Upper lobe of left lung (tissue), 6 donors: ENCODE measurements around the gene CTBP1. TPM values are rescaled to one million over a fixed set of nuclear protein-coding genes. Genes with fewer than 3 reads are reported as not detected.

Source experiments
- ATAC-seq, 2 donors: fragments of 200-7000 bp; cut with Tn5 transposase; one replicate each; pipeline ENCODE4 v1.9.1; 2022; ENCODE audit warnings: mild to moderate bottlenecking in 2 of 2, moderate library complexity in 2 of 2; ENCODE audit not compliant: low FRiP score in 2 of 2
- DNase-seq, 2 donors: peaks; one replicate each; pipeline ENCODE4 v3.0.0-alpha.2; 2019 to 2020
- H3K27ac ChIP-seq, 4 donors: fragments of 200-600 bp; sonication (generic); one replicate each; pipeline ENCODE4 v1.5.1; 2016 to 2019
- H3K27me3 ChIP-seq, 4 donors: fragments of 200-600 bp; sonication (generic); one replicate each; pipeline ENCODE4 v1.5.1; 2017 to 2019
- H3K36me3 ChIP-seq, 4 donors: fragments of 200-600 bp; sonication (generic); one replicate each; pipeline ENCODE4 v1.5.1; 2016 to 2019
- H3K4me1 ChIP-seq, 4 donors: fragments of 200-600 bp; sonication (generic); one replicate each; pipeline ENCODE4 v1.5.1; 2018 to 2019
- H3K4me3 ChIP-seq, 4 donors: fragments of 200-600 bp; sonication (generic); one replicate each; pipeline ENCODE4 v1.5.1; 2017 to 2019; ENCODE audit warnings: mild to moderate bottlenecking in 2 of 4, moderate library complexity in 1 of 4
- H3K9me3 ChIP-seq, 4 donors: fragments of 200-600 bp; sonication (generic); one replicate each; pipeline ENCODE4 v1.5.1; 2018 to 2019
- EP300 ChIP-seq, 4 donors: sonication (generic); formaldehyde crosslinking; IDR thresholded peaks; one replicate each; pipeline ENCODE4 v1.5.1; 2017; ENCODE audit warnings: antibody characterized with exemption in 4 of 4, control low read depth in 2 of 4
- POLR2A ChIP-seq, 4 donors: fragments of 450-650 bp; IDR thresholded peaks; one replicate each; pipeline ENCODE4 v1.5.1; 2016 to 2017; ENCODE audit warnings: antibody characterized with exemption in 4 of 4, mild to moderate bottlenecking in 2 of 4
- POLR2AphosphoS5 ChIP-seq, 2 donors: sonication (generic); formaldehyde crosslinking; IDR thresholded peaks; one replicate each; pipeline ENCODE4 v1.5.1; 2017; ENCODE audit warnings: antibody characterized with exemption in 2 of 2
- WGBS, 2 donors: methylation state at CpG; one replicate each; pipeline ENCODE4 v1.1.5; 2017 to 2018; 5-methylcytosine and 5-hydroxymethylcytosine counted together
- total RNA-seq, 6 donors: library from RNA; depleted of rRNA in 4 of 6; stranded (reverse); fragments of >200 nt in 4 of 6; gene quantifications; one replicate each; pipeline versions ENCODE4 v1.1.0 to v1.2.1, GENCODE V29; 2016 to 2021
- TF ChIP-seq, protein P1 (sequence below), 6 experiments: fragments of 450-650 bp in 4 of 6; fragments of 200-600 bp in 2 of 6; sonication (generic) in 2 of 6; IDR thresholded peaks; one replicate each; pipeline ENCODE4 v1.5.1; 2016 to 2019; ENCODE audit warnings: antibody characterized with exemption in 6 of 6
- donor health status: DM: no; HTN: no; CAD: no; lungs with moderate emphysema.
- donor health status: DM: no; HTN: yes; CAD: no; lungs with severe emphysema.

CTBP1 gene
- total RNA-seq, 6 donors from 2014 or later, result 142 to 483 (median 213) TPM

DNA sequence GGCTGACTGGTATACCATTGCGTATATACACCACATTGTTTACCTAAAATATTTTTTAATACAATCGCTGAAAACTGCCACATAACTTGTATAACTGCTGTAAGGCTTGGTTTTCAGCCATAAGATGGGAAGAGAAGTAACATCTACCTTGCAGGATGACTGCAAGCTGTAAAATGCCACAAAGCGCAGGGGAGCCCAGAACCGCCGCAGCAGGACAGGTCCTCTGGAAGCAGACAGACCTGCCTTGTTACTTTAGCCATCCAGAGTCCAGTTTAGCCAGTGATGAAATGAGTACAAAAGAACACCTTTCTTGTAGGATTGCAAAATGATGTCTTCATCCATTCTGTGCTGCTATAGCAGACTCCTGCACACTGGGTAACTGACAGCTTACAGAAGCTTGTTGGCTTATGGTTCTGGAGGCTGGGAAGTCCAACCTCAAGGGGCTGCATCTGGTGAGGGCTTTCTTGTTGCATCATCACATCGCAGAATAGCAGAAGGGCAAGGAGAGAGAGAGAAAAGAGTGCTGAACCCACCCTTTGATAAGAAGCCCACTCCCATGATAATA is 4.1 kb upstream of the CTBP1 start:
- 98 to 99% methylated on average over 6 of the region's 6 CpGs for WGBS, 2 donors
- ATAC-seq (no peak), DNase-seq (no peak)
- H3K27me3 ChIP-seq, result no peaks in the 10 kb centered on the region
- H3K4me1 ChIP-seq, result peaks cover 15 to 30% (median 16%) of the 10 kb centered on the region in 4 donors
- H3K27ac ChIP-seq, result no peak overlapping the region
- TF ChIP-seq EP300 (IDR thresholded peaks at IDR 0.05) (no peak), POLR2AphosphoS5 (IDR thresholded peaks at IDR 0.05) (no peak), POLR2A (IDR thresholded peaks at IDR 0.05) (no peak)
- TF ChIP-seq, protein P1, sequence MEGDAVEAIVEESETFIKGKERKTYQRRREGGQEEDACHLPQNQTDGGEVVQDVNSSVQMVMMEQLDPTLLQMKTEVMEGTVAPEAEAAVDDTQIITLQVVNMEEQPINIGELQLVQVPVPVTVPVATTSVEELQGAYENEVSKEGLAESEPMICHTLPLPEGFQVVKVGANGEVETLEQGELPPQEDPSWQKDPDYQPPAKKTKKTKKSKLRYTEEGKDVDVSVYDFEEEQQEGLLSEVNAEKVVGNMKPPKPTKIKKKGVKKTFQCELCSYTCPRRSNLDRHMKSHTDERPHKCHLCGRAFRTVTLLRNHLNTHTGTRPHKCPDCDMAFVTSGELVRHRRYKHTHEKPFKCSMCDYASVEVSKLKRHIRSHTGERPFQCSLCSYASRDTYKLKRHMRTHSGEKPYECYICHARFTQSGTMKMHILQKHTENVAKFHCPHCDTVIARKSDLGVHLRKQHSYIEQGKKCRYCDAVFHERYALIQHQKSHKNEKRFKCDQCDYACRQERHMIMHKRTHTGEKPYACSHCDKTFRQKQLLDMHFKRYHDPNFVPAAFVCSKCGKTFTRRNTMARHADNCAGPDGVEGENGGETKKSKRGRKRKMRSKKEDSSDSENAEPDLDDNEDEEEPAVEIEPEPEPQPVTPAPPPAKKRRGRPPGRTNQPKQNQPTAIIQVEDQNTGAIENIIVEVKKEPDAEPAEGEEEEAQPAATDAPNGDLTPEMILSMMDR (IDR thresholded peaks at IDR 0.05), result no peak
- no peaks in the 10 kb centered on the region for H3K9me3 ChIP-seq
- H3K4me3 ChIP-seq, result no peak overlapping the region
- H3K36me3 ChIP-seq, result peaks cover 0 to 4% (median 0%) of the 10 kb centered on the region in 4 donors

DNA sequence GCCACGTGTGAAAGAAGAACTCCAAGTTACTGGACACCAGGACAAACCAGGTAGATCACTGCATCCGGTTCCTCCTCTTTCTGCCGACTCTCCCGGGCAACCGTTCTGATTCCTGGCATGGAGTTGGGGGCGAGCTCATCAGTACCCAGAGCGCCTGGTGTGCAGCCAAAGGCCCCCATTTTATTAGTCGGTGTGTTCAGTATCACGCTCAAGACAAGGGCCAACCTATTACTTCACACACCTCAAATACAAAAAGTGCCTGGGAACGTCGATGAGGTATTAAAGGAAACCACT is 2.8 kb upstream of the CTBP1 start:
- 96% methylated on average over 11 of the region's 11 CpGs for WGBS, 2 donors
- no peak for TF ChIP-seq POLR2A (IDR thresholded peaks at IDR 0.05)
- TF ChIP-seq POLR2AphosphoS5 (IDR thresholded peaks at IDR 0.05), result no peak
- TF ChIP-seq, protein P1 (IDR thresholded peaks at IDR 0.05), result no peak
- TF ChIP-seq EP300 (IDR thresholded peaks at IDR 0.05), result no peak
- no peak for DNase-seq
- no peak overlapping the region for H3K4me3 ChIP-seq
- H3K27me3 ChIP-seq, result no peaks in the 10 kb centered on the region
- peaks cover 0 to 4% (median 0%) of the 10 kb centered on the region in 4 donors for H3K36me3 ChIP-seq
- H3K9me3 ChIP-seq, result no peaks in the 10 kb centered on the region
- ATAC-seq, result no peak
- peak overlapping the region in 1 of 4 donors; percentile 14 for H3K27ac ChIP-seq
- peaks cover 23 to 37% (median 23%) of the 10 kb centered on the region in 4 donors for H3K4me1 ChIP-seq

DNA sequence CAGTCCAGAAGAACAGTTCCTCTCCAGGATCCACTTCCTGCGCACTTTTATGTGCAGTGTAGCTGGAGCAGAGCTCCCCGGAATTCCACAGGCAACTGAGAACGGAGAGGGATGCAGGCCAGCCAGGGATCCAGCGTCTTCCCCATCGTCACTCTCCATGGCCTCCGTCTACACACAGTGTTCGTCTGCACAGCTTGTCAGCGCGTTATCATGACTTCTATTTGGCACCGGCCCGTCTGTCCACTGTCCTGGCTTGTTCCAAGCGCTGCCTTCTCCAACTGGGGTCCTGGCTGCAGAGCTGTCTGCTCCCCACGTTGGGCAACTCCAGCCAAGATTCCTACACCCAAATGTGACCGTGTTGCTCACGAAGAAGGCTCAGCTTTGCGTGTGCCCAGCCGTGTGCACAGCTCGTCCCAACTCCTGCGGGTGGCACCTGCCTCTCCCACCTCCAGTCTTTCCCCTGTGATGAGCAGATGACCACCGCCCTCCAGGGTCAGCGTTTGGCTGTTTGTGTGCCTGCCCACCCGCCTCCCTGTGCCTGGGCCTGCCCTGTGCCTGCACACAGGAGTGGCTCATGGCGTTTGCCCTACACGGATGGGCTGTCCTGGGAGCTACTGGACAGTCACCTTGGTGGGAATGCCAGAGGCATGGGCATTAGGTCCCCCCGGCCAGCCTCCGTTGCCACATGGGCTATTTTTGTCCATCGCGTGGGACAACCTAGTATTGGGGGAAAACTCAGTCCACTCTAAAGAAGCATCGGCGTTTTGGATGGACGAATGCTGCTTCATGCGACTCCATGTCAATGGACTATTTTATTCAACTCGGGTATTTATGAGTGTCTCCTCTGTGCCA is 2.2 kb upstream of the CTBP1 start:
- WGBS, 2 donors, result 98 to 99% methylated on average over 33 of the region's 33 CpGs
- ATAC-seq (no peak), DNase-seq (peak; percentile 13 to 66)
- Histone ChIP-seq H3K4me1 (peaks cover 28 to 43% (median 29%) of the 10 kb centered on the region in 4 donors), H3K27ac (peak overlapping the region; percentile 8 to 99 (median 97)), H3K9me3 (no peaks in the 10 kb centered on the region), H3K4me3 (no peak overlapping the region), H3K36me3 (peaks cover 0 to 4% (median 0%) of the 10 kb centered on the region in 4 donors), H3K27me3 (no peaks in the 10 kb centered on the region)
- TF ChIP-seq POLR2AphosphoS5 (IDR thresholded peaks at IDR 0.05) (no peak), POLR2A (IDR thresholded peaks at IDR 0.05) (no peak)

DNA sequence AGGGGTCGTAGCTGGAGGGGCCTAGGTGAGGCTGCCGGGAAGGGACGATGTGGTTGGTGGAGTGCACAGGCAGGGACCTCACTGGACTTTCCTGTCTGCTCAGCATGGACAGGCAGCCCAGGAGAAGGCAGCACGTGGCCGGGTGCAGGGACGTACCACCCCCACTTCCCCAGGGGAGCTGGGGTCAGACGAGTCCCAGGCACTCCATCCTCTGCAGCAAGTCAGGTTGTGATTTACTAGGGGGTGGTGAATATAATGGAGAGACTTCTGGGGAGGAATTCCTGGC is 1.5 kb upstream of the CTBP1 start:
- TF ChIP-seq, protein P1 (IDR thresholded peaks at IDR 0.05), result no peak
- no peak for TF ChIP-seq EP300 (IDR thresholded peaks at IDR 0.05)
- TF ChIP-seq POLR2A (IDR thresholded peaks at IDR 0.05), result no peak
- TF ChIP-seq POLR2AphosphoS5 (IDR thresholded peaks at IDR 0.05), result no peak
- Histone ChIP-seq H3K27ac (peak overlapping the region; percentile 95 to 99 (median 98)), H3K9me3 (no peaks in the 10 kb centered on the region), H3K4me3 (peak overlapping the region in 3 of 4 donors; percentile 73 to 95 (median 81)), H3K4me1 (peaks cover 35 to 50% (median 36%) of the 10 kb centered on the region in 4 donors), H3K27me3 (no peaks in the 10 kb centered on the region), H3K36me3 (peaks cover 0 to 4% (median 0%) of the 10 kb centered on the region in 4 donors)
- 86 to 88% methylated on average over 2 to 7 of the region's 7 CpGs for WGBS, 2 donors
- ATAC-seq (no peak), DNase-seq (peak in 1 of 2 donors; percentile 62)

DNA sequence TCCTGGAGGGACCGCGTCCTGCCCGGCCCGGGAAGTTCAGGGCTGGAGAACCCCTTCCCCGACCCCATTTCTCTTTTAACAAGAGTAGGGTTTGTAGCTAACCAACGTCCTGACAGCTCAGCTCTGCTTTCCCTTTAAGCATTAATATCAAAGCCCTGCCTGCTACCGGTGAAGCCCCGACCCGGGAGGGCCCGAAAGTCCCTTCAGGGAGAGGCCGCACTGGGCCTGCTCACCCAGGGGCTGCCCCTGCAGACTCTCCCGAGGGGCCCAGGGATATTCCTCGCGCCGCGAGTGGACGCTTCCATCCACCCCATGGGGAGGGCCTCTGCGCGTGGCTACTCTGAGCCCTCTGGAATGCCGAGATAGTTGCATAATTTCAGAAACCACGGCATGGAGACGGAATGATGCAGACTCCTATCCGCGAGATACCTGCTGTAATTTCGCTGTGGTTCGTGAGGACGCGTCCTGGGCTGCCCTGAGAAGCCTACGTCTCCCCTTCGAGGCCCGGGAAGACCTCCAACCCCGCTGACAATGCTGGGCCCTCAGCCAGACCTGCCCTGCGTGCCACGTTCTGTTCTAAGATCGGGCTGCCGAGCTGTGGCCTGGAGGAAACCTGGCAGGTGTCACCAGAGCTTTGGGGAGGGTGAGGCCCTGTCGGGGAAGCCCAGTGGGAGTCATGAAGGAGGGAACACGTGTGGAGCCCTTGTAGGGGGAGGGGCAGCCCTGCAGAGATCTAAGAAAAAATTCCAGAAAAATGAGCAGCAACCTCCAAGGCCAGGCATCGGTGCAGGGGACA is 999 bp upstream of the CTBP1 start:
- ATAC-seq (peak; percentile 25 to 28), DNase-seq (peak; percentile 49 to 69)
- Histone ChIP-seq H3K9me3 (no peaks in the 10 kb centered on the region), H3K27me3 (no peaks in the 10 kb centered on the region), H3K36me3 (peaks cover 0 to 4% (median 0%) of the 10 kb centered on the region in 4 donors), H3K4me1 (peaks cover 41 to 55% (median 41%) of the 10 kb centered on the region in 4 donors), H3K27ac (peak overlapping the region; percentile 95 to 99 (median 98)), H3K4me3 (peak overlapping the region; percentile 52 to 95 (median 77))
- TF ChIP-seq POLR2AphosphoS5 (IDR thresholded peaks at IDR 0.05) (peak; percentile 24 to 26), EP300 (IDR thresholded peaks at IDR 0.05) (no peak)
- WGBS, 2 donors, result 13 to 60% methylated on average over 15 to 32 of the region's 39 CpGs
